ENCODE measurements around the gene ANXA6.

Gene ANXA6

GRCh38 chr5:151148583-151148982 lies 9.0 kb downstream of the ANXA6 start:
- DNase-seq (ENCODE audit: low read depth in 1 of 2, low spot score in 1 of 2): peak in 1 of 2 experiments; percentile 43
- Histone ChIP-seq H3K27ac (replicated peaks) (peak overlapping the region; percentile 38), H3K27me3 (ENCODE audit: insufficient read depth, poor library complexity, severe bottlenecking) (no peaks in the 10 kb centered on the region), H3K4me3 (replicated peaks; ENCODE audit: insufficient read depth, low read length) (no peak overlapping the region)
- TF ChIP-seq POLR2AphosphoS5 (IDR thresholded peaks at IDR 0.05; ENCODE audit: low read depth): peak; percentile 24; the same call in 1 of the 2 replicates
- TF ChIP-seq, protein P1, sequence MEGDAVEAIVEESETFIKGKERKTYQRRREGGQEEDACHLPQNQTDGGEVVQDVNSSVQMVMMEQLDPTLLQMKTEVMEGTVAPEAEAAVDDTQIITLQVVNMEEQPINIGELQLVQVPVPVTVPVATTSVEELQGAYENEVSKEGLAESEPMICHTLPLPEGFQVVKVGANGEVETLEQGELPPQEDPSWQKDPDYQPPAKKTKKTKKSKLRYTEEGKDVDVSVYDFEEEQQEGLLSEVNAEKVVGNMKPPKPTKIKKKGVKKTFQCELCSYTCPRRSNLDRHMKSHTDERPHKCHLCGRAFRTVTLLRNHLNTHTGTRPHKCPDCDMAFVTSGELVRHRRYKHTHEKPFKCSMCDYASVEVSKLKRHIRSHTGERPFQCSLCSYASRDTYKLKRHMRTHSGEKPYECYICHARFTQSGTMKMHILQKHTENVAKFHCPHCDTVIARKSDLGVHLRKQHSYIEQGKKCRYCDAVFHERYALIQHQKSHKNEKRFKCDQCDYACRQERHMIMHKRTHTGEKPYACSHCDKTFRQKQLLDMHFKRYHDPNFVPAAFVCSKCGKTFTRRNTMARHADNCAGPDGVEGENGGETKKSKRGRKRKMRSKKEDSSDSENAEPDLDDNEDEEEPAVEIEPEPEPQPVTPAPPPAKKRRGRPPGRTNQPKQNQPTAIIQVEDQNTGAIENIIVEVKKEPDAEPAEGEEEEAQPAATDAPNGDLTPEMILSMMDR (IDR thresholded peaks at IDR 0.05; ENCODE audit: insufficient read depth, low read length): no peak

DNA sequence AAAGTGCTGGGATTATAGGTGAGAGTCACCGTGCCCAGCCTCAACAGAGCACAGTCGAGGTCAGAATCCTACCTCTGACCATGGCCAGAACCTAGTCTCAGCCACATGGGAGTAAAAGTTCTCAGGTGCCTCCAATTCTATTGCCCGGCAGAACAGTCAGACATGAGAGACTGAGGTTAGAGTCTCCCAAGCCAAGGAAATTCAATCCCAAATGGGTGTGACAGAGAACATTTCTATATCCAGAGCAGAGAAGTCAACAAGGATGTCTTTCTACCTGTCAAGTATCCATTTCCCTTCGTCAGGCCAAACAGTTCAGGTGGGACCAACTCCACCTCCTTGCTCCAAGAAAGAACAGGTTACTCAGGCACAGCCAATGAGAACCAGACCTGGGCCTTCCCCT lies 10.5 kb downstream of the ANXA6 start:
- H3K27ac ChIP-seq (replicated peaks): no peak overlapping the region
- no peak for DNase-seq (ENCODE audit: low read depth in 1 of 2, low spot score in 1 of 2)
- no peak for TF ChIP-seq GABPA (IDR thresholded peaks at IDR 0.05; ENCODE audit: low read depth)
- no peak for TF ChIP-seq POLR2AphosphoS5 (IDR thresholded peaks at IDR 0.05; ENCODE audit: low read depth)
- TF ChIP-seq, protein P2, sequence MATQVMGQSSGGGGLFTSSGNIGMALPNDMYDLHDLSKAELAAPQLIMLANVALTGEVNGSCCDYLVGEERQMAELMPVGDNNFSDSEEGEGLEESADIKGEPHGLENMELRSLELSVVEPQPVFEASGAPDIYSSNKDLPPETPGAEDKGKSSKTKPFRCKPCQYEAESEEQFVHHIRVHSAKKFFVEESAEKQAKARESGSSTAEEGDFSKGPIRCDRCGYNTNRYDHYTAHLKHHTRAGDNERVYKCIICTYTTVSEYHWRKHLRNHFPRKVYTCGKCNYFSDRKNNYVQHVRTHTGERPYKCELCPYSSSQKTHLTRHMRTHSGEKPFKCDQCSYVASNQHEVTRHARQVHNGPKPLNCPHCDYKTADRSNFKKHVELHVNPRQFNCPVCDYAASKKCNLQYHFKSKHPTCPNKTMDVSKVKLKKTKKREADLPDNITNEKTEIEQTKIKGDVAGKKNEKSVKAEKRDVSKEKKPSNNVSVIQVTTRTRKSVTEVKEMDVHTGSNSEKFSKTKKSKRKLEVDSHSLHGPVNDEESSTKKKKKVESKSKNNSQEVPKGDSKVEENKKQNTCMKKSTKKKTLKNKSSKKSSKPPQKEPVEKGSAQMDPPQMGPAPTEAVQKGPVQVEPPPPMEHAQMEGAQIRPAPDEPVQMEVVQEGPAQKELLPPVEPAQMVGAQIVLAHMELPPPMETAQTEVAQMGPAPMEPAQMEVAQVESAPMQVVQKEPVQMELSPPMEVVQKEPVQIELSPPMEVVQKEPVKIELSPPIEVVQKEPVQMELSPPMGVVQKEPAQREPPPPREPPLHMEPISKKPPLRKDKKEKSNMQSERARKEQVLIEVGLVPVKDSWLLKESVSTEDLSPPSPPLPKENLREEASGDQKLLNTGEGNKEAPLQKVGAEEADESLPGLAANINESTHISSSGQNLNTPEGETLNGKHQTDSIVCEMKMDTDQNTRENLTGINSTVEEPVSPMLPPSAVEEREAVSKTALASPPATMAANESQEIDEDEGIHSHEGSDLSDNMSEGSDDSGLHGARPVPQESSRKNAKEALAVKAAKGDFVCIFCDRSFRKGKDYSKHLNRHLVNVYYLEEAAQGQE (IDR thresholded peaks at IDR 0.05; ENCODE audit: insufficient replicate concordance, low read depth): no peak
- TF ChIP-seq, protein P1 (IDR thresholded peaks at IDR 0.05; ENCODE audit: insufficient read depth, low read length): no peak
- TF ChIP-seq SPI1 (IDR thresholded peaks at IDR 0.05; ENCODE audit: borderline replicate concordance, low read depth): no peak
- no peak overlapping the region for H3K4me3 ChIP-seq (replicated peaks; ENCODE audit: insufficient read depth, low read length)
- no peaks in the 10 kb centered on the region for H3K27me3 ChIP-seq (ENCODE audit: insufficient read depth, poor library complexity, severe bottlenecking)

DNA sequence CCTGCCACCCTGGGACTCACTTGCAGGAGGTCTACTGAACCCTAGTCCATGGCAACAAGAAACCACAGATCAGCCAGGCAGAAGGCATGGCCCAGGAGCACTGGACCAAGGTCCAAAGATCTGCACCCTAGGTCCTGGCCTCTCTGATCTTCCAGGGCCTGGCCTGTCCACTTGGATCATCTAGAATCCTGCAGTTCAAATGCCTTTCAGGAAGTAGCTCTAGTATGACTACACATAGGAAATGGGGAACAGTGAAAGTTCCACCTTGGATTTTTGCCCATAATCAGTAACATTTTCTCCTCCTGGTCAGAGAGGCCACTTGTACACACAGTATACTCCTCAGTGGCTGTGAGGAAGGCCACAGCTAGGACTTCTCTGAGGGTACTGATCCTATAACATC lies 11.5 kb downstream of the ANXA6 start:
- TF ChIP-seq GABPA (IDR thresholded peaks at IDR 0.05; ENCODE audit: low read depth) (no peak), SPI1 (IDR thresholded peaks at IDR 0.05; ENCODE audit: borderline replicate concordance, low read depth) (no peak), POLR2AphosphoS5 (IDR thresholded peaks at IDR 0.05; ENCODE audit: low read depth) (no peak)
- TF ChIP-seq, protein P1 (IDR thresholded peaks at IDR 0.05; ENCODE audit: insufficient read depth, low read length): no peak
- TF ChIP-seq, protein P2 (IDR thresholded peaks at IDR 0.05; ENCODE audit: insufficient replicate concordance, low read depth): no peak
- DNase-seq (ENCODE audit: low read depth in 1 of 2, low spot score in 1 of 2): no peak
- Histone ChIP-seq H3K27ac (replicated peaks) (no peak overlapping the region), H3K4me3 (replicated peaks; ENCODE audit: insufficient read depth, low read length) (no peak overlapping the region), H3K27me3 (ENCODE audit: insufficient read depth, poor library complexity, severe bottlenecking) (no peaks in the 10 kb centered on the region)

GRCh38 chr5:151144922-151145321 lies 12.7 kb downstream of the ANXA6 start:
- Histone ChIP-seq H3K27me3 (ENCODE audit: insufficient read depth, poor library complexity, severe bottlenecking) (no peaks in the 10 kb centered on the region), H3K27ac (replicated peaks) (no peak overlapping the region), H3K4me3 (replicated peaks; ENCODE audit: insufficient read depth, low read length) (no peak overlapping the region)
- DNase-seq (ENCODE audit: low read depth in 1 of 2, low spot score in 1 of 2): no peak
- TF ChIP-seq, protein P1 (IDR thresholded peaks at IDR 0.05; ENCODE audit: insufficient read depth, low read length): no peak
- TF ChIP-seq, protein P2 (IDR thresholded peaks at IDR 0.05; ENCODE audit: insufficient replicate concordance, low read depth): no peak
- TF ChIP-seq GABPA (IDR thresholded peaks at IDR 0.05; ENCODE audit: low read depth) (no peak), POLR2AphosphoS5 (IDR thresholded peaks at IDR 0.05; ENCODE audit: low read depth) (no peak), SPI1 (IDR thresholded peaks at IDR 0.05; ENCODE audit: borderline replicate concordance, low read depth) (no peak)
